HG02840 (cell line): ENCODE results near the gene TSBP1.

Source experiments
- ATAC-seq: cut with Tn5 transposase; IDR thresholded peaks from one replicate; pipeline ENCODE4 v1.9.1; 2021; ENCODE audit warnings: mild to moderate bottlenecking, moderate library complexity, moderate number of reproducible peaks; ENCODE audit not compliant: unreplicated experiment, low FRiP score

The TSBP1 gene

GRCh38 chr6:32371803-32372202 is at the start of gene TSBP1:
TSS of gene TSBP1 (minus strand) at chr6:32371903. CDS start at chr6:32371706, 197 bp downstream.
- no peak for ATAC-seq

GRCh38 chr6:32416036-32416435 is 44.3 kb upstream of the TSBP1 start:
- no peak for ATAC-seq

- ATAC-seq: no peak
These were observed 43.9 kb upstream of the TSBP1 start for GRCh38 chr6:32415521-32416019.

GRCh38 chr6:32413427-32414047 is 41.8 kb upstream of the TSBP1 start:
- no peak for ATAC-seq

- no peak for ATAC-seq
These were observed 40.0 kb upstream of the TSBP1 start for GRCh38 chr6:32411566-32412327.

- no peak for ATAC-seq
These were observed 39.2 kb upstream of the TSBP1 start for GRCh38 chr6:32410906-32411305.

GRCh38 chr6:32406857-32407256 is 35.2 kb upstream of the TSBP1 start, which contains the start of gene BTNL2:
TSS of gene BTNL2 (minus strand) at chr6:32407181. CDS start at chr6:32407123, 58 bp downstream.
- ATAC-seq: no peak

- no peak for ATAC-seq
These were observed 34.5 kb upstream of the TSBP1 start for GRCh38 chr6:32406197-32406596.

- no peak for ATAC-seq
These were observed 34.0 kb upstream of the TSBP1 start for GRCh38 chr6:32405656-32406055.

GRCh38 chr6:32402812-32403211 is 31.1 kb upstream of the TSBP1 start:
- ATAC-seq: no peak

- no peak for ATAC-seq
These were observed 29.7 kb upstream of the TSBP1 start for GRCh38 chr6:32401284-32401963.

GRCh38 chr6:32397252-32397920 is 25.7 kb upstream of the TSBP1 start:
- peak; percentile 84 for ATAC-seq

- ATAC-seq: no peak
These were observed 24.3 kb upstream of the TSBP1 start for GRCh38 chr6:32396028-32396427.

GRCh38 chr6:32393665-32394420 is 22.1 kb upstream of the TSBP1 start:
- no peak for ATAC-seq

GRCh38 chr6:32391505-32391904 is 19.8 kb upstream of the TSBP1 start:
- ATAC-seq: no peak

GRCh38 chr6:32387589-32388340 is 16.1 kb upstream of the TSBP1 start:
- ATAC-seq: no peak

GRCh38 chr6:32386040-32386439 is 14.3 kb upstream of the TSBP1 start:
- no peak for ATAC-seq

GRCh38 chr6:32382757-32383420 is 11.2 kb upstream of the TSBP1 start:
- no peak for ATAC-seq

GRCh38 chr6:32379545-32379944 is 7.8 kb upstream of the TSBP1 start:
- ATAC-seq: no peak
